ENCODE measurements around the gene RHBDD3.

GRCh38 chr22:29298641-29299040 lies 30.9 kb upstream of the RHBDD3 start:
- TF ChIP-seq CTCF (conservative IDR thresholded peaks at IDR 0.05; ENCODE audit: low read depth in 2 of 2) (no peak), EZH2 (IDR thresholded peaks at IDR 0.05; ENCODE audit: low read depth, unreplicated experiment) (no peak), JUNB (IDR thresholded peaks at IDR 0.05; ENCODE audit: unreplicated experiment) (no peak)
- TF ChIP-seq, protein P1, sequence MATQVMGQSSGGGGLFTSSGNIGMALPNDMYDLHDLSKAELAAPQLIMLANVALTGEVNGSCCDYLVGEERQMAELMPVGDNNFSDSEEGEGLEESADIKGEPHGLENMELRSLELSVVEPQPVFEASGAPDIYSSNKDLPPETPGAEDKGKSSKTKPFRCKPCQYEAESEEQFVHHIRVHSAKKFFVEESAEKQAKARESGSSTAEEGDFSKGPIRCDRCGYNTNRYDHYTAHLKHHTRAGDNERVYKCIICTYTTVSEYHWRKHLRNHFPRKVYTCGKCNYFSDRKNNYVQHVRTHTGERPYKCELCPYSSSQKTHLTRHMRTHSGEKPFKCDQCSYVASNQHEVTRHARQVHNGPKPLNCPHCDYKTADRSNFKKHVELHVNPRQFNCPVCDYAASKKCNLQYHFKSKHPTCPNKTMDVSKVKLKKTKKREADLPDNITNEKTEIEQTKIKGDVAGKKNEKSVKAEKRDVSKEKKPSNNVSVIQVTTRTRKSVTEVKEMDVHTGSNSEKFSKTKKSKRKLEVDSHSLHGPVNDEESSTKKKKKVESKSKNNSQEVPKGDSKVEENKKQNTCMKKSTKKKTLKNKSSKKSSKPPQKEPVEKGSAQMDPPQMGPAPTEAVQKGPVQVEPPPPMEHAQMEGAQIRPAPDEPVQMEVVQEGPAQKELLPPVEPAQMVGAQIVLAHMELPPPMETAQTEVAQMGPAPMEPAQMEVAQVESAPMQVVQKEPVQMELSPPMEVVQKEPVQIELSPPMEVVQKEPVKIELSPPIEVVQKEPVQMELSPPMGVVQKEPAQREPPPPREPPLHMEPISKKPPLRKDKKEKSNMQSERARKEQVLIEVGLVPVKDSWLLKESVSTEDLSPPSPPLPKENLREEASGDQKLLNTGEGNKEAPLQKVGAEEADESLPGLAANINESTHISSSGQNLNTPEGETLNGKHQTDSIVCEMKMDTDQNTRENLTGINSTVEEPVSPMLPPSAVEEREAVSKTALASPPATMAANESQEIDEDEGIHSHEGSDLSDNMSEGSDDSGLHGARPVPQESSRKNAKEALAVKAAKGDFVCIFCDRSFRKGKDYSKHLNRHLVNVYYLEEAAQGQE (IDR thresholded peaks at IDR 0.05; ENCODE audit: unreplicated experiment): no peak
